ENCODE measurements around the gene FES. TPM values are rescaled to one million over a fixed set of nuclear protein-coding genes. Genes with fewer than 3 reads are reported as not detected.
"Not testable (repeated sequence)": the region's sequence is repeated elsewhere in the genome, so short reads cannot be mapped to it uniquely, and the experiment has no call there.

The FES gene
- total RNA-seq, 1 donor from 2014 or later: 91.5 TPM

DNA sequence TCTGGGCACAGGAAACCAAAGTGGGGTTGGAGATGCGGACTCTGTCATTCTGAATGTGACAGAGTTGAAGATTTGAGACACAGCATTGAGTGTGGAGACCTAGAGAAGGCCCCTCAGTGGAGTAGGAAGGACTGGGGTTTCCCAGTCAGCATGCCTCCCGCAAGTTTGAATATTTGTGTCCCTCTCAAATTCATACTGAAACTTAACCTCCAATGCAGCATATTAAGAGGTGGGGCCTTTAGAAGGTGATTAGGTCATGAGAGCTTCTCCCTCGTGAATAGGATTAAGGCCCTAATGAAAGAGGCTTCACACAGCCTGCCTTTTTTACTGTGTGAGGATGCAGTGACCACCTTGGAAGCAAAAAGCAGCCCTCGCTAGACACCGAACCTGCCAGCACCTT is 40.1 kb downstream of the FES start:
- no peak for DNase-seq (ENCODE audit: extremely low read depth, low read depth, low spot score)

GRCh38 chr15:90926766-90927165 is 42.5 kb downstream of the FES start:
- not testable (repeated sequence) for DNase-seq (ENCODE audit: extremely low read depth, low read depth, low spot score)

- not testable (repeated sequence) for DNase-seq (ENCODE audit: extremely low read depth, low read depth, low spot score)
Observed at GRCh38 chr15:90928106-90928505, 43.8 kb downstream of the FES start.

- DNase-seq (ENCODE audit: extremely low read depth, low read depth, low spot score): no peak
Observed at GRCh38 chr15:90929246-90930019, 45.1 kb downstream of the FES start.

- no peak for DNase-seq (ENCODE audit: extremely low read depth, low read depth, low spot score)
Observed at GRCh38 chr15:90930861-90931574, 46.7 kb downstream of the FES start.

DNA sequence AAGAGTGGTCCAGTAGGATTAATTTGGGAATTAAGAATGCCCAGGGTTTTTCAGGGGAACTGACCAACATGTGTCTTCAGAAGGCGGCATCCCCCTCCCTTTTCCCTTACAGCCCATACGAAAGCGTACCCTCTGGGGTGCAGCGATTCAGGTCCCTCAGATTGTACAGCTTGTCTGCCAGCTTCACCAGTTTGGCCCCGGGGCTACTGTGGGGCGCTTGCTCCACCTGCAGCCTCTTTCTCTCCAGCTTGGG is 47.2 kb downstream of the FES start:
- no peak for DNase-seq (ENCODE audit: extremely low read depth, low read depth, low spot score)

GRCh38 chr15:90931828-90932659 is 47.7 kb downstream of the FES start, which contains the start of gene HDDC3:
TSS of gene HDDC3 (minus strand) at chr15:90932549. CDS start at chr15:90932540, 9 bp downstream.
- DNase-seq (ENCODE audit: extremely low read depth, low read depth, low spot score): no peak

GRCh38 chr15:90932660-90932991 is 48.3 kb downstream of the FES start:
- DNase-seq (ENCODE audit: extremely low read depth, low read depth, low spot score): no peak

DNA sequence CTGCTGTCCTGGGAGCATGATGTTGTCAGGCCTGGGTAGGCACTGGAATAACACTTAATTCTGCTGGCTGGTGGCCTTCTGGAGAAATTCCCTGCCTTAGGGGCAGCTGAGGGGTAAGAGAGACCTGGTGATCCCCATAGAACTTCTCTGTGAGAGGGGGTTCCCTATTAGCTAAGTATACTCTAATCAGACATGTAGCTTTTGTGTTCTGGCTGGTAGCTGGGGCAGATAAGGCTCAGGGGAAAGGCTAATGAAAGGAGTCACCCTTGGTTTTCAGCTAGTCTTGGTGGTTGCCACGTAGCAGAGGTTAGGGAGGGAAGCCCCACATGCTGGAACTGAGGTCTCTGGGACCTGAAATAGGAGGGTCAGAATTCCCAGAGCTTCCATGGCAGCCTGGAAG is 49.0 kb downstream of the FES start:
- no peak for DNase-seq (ENCODE audit: extremely low read depth, low read depth, low spot score)

- DNase-seq (ENCODE audit: extremely low read depth, low read depth, low spot score): no peak
Observed at GRCh38 chr15:90934256-90934948, 50.1 kb downstream of the FES start.

DNA sequence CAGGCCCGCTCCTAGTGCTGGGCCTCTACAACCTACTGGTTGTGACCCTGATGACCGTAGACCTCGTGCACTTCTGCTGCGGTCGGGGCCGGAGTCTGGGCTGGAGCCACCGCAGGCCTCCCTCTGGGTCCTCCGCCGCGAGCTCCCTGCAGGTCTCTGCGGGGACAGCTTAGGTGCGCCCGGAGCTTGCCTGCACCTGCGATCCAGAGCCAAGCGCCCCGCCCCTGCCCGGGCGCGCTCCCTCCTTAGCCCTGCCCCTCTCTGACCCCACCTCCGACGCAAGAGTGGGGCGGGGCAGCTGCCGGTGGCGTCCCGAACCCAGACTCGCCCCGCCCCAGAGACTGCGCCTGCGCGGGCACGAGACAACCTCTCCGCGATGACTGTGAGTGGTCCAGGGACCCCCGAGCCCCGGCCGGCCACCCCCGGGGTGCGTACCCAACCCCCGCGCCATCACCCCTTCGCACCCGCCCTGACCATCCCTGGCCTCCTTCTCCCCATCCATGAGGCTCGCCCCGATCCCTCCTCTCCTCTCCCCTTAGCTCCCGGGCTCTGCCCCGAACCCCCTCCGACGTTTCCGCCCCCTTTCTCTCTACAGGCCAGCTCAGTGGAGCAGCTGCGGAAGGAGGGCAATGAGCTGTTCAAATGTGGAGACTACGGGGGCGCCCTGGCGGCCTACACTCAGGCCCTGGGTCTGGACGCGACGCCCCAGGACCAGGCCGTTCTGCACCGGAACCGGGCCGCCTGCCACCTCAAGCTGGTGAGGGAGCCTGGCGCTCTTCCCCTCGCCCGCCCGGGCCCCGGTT is 50.8 kb downstream of the FES start, which contains the start of gene UNC45A:
Gene UNC45A, plus strand, starts transcription at position 337 of the 803 bp plus-strand sequence. Its CDS starts 40 bp downstream, at position 377.
- no peak for DNase-seq (ENCODE audit: extremely low read depth, low read depth, low spot score)

DNA sequence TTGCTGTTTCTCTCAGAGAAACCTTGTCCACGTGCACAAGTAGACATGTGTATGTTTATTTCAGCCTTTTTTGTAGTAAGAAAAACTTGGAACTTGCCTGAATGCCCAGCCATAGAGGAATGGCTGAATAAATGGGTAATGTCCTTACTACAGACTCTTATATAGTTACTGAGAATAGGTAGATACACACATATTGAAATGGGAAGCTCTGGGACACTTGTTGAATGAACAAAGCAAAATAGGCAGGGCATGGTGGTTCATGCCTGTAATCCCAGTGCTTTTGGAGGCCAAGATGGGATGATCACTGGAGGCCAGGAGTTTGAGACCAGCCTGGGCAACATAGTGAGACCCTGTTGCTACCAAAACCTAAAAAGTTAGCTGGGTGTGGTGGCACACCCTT is 52.5 kb downstream of the FES start:
- no peak for DNase-seq (ENCODE audit: extremely low read depth, low read depth, low spot score)

DNA sequence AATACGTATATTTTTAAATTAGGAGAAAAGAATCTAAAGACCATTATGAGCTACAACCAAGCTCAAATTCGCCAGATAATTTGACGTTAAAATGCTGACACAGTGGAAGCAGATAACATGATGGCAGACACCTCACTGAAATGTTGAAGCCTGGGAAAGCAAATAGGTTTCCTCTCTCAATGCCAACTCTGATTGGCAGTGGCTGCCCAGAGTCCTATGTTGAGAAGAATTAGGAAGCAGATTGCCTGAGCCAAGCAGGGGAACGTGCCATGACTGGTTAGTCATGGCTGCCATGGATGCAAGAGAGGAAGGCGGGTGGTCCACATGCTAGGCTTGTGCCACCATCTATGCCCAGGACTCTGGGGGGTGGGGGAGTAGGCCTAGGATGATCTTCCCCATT is 54.0 kb downstream of the FES start:
- no peak for DNase-seq (ENCODE audit: extremely low read depth, low read depth, low spot score)

DNA sequence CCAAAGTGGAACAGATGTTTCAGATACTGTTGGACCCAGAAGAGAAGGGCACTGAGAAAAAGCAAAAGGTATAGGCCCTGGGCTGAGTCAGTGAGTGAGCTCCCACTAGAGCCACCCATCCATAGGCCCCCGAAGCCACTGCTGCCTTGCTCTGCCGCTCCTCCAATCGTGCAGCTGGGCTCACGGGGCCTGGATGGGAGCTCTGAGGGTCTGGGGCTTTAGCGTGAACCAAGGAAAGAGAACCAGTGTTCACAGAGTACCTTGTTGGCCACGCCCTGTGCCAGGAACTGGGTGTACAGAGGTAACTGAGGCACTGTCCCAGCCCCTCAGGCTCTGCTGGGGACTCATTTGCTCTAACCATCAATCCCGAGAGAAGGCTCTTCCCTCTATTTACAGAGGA is 55.5 kb downstream of the FES start:
- no peak for DNase-seq (ENCODE audit: extremely low read depth, low read depth, low spot score)

- DNase-seq (ENCODE audit: extremely low read depth, low read depth, low spot score): no peak
Observed at GRCh38 chr15:90941038-90941437, 56.7 kb downstream of the FES start.

- DNase-seq (ENCODE audit: extremely low read depth, low read depth, low spot score): no peak
Observed at GRCh38 chr15:90942354-90943120, 58.2 kb downstream of the FES start.

GRCh38 chr15:90945091-90945490 is 60.8 kb downstream of the FES start:
- no peak for DNase-seq (ENCODE audit: extremely low read depth, low read depth, low spot score)
